HEK293T (cell line): ENCODE measurements around the gene DRD2.

Source experiments
- CTCF ChIA-PET: fragments of 350-600 bp; formaldehyde crosslinking; extraction: SDS; loops from one replicate; lab custom pipeline; 2021; ENCODE audit warnings: antibody characterized with exemption, inconsistent platforms; lab: Yijun Ruan, JAX
- POLR2A ChIA-PET: fragments of 350-600 bp; formaldehyde crosslinking; extraction: SDS; loops from one replicate; lab custom pipeline; 2020; ENCODE audit warnings: antibody characterized with exemption, inconsistent platforms; lab: Yijun Ruan, JAX
- DNase-seq: peaks from one replicate; pipeline ENCODE4 v3.0.0; 2012; ENCODE audit warnings: mixed read lengths; ENCODE audit errors: extremely low spot score
- ARNT ChIP-seq: fragments of 450-650 bp; IDR thresholded peaks from 2 replicates; pipeline ENCODE4 v1.6.1; 2017; ENCODE audit warnings: mild to moderate bottlenecking
- BHLHE40 ChIP-seq: fragments of 450-650 bp; IDR thresholded peaks from 2 replicates; pipeline ENCODE4 v1.6.1; 2016; ENCODE audit warnings: mild to moderate bottlenecking, moderate library complexity, borderline replicate concordance
- CTBP1 ChIP-seq: fragments of 450-650 bp; IDR thresholded peaks from 2 replicates; pipeline ENCODE4 v1.6.1; 2016; ENCODE audit warnings: borderline replicate concordance
- ELF4 ChIP-seq: fragments of 450-650 bp; IDR thresholded peaks from 2 replicates; pipeline ENCODE4 v1.6.1; 2017; ENCODE audit warnings: antibody characterized with exemption
- FOXA1 ChIP-seq: fragments of 450-650 bp; IDR thresholded peaks from 2 replicates; pipeline ENCODE4 v1.6.1; 2016; ENCODE audit warnings: mild to moderate bottlenecking
- FOXK2 ChIP-seq: fragments of 450-650 bp; IDR thresholded peaks from 2 replicates; pipeline ENCODE4 v1.6.1; 2016; ENCODE audit warnings: mild to moderate bottlenecking
- FOXM1 ChIP-seq: fragments of 450-650 bp; IDR thresholded peaks from 2 replicates; pipeline ENCODE4 v1.6.1; 2017; ENCODE audit warnings: mild to moderate bottlenecking, borderline replicate concordance
- HDGF ChIP-seq: fragments of 450-650 bp; IDR thresholded peaks from 2 replicates; pipeline ENCODE4 v1.6.1; 2017; ENCODE audit warnings: antibody characterized with exemption, borderline replicate concordance
- L3MBTL2 ChIP-seq: fragments of 450-650 bp; conservative IDR thresholded peaks from 2 replicates; pipeline ENCODE4 v1.6.1; 2016; ENCODE audit warnings: mild to moderate bottlenecking
- LEF1 ChIP-seq: fragments of 450-650 bp; IDR thresholded peaks from 2 replicates; pipeline ENCODE4 v1.6.1; 2017; ENCODE audit warnings: mild to moderate bottlenecking, borderline replicate concordance
- NFRKB ChIP-seq: fragments of 450-650 bp; IDR thresholded peaks from 2 replicates; pipeline ENCODE4 v1.6.1; 2016; ENCODE audit warnings: mild to moderate bottlenecking, moderate library complexity
- PKNOX1 ChIP-seq: fragments of 450-650 bp; IDR thresholded peaks from 2 replicates; pipeline ENCODE4 v1.6.1; 2016
- SP1 ChIP-seq: fragments of 450-650 bp; IDR thresholded peaks from 2 replicates; pipeline ENCODE4 v1.6.1; 2017
- SUZ12 ChIP-seq: fragments of 450-650 bp; IDR thresholded peaks from 2 replicates; pipeline ENCODE4 v1.6.1; 2016; ENCODE audit warnings: mild to moderate bottlenecking
- TARDBP ChIP-seq: fragments of 450-650 bp; IDR thresholded peaks from 2 replicates; pipeline ENCODE4 v1.6.1; 2016
- ZNF384 ChIP-seq: fragments of 450-650 bp; IDR thresholded peaks from 2 replicates; pipeline ENCODE4 v1.6.1; 2016

DRD2 gene

GRCh38 chr11:113397212-113397611 lies 78.0 kb downstream of the DRD2 start:
- ChIA-PET CTCF (no interaction called here), POLR2A (no interaction called here)
- DNase-seq: no peak
- TF ChIP-seq ARNT (no peak), CTBP1 (no peak), ELF4 (no peak), ZNF384 (no peak), FOXA1 (no peak), HDGF (no peak), TARDBP (no peak), BHLHE40 (no peak), PKNOX1 (no peak), FOXK2 (no peak), FOXM1 (no peak), LEF1 (no peak), NFRKB (no peak), SUZ12 (no peak), SP1 (no peak), L3MBTL2 (no peak)

- TF ChIP-seq FOXK2 (no peak), CTBP1 (no peak), HDGF (no peak), FOXA1 (no peak), FOXM1 (no peak), ZNF384 (no peak), BHLHE40 (no peak), TARDBP (no peak), L3MBTL2 (no peak), ARNT (no peak), PKNOX1 (no peak), NFRKB (no peak), ELF4 (no peak), SUZ12 (no peak), LEF1 (no peak), SP1 (no peak)
- CTCF ChIA-PET: no interaction called here
- POLR2A ChIA-PET: no interaction called here
- no peak for DNase-seq
Measured at GRCh38 chr11:113396690-113397089, 78.5 kb downstream of the DRD2 start.

- CTCF ChIA-PET: no interaction called here
Measured at GRCh38 chr11:113395782-113396336, 79.3 kb downstream of the DRD2 start.

GRCh38 chr11:113394919-113395318 lies 80.3 kb downstream of the DRD2 start:
- CTCF ChIA-PET: interaction anchor here (0.6 kb wide), 1 partner anchor 868 kb away, joined by 3 read pairs; no protein-coding TSS in a partner anchor

More at GRCh38 chr11:113395782-113396336, 79.3 kb downstream of the DRD2 start:
- TF ChIP-seq PKNOX1 (no peak), FOXM1 (no peak), BHLHE40 (no peak), LEF1 (no peak), SP1 (no peak), NFRKB (no peak), SUZ12 (no peak), FOXK2 (no peak), TARDBP (no peak), CTBP1 (no peak), L3MBTL2 (no peak), ELF4 (no peak), ARNT (no peak), ZNF384 (no peak), FOXA1 (no peak)
- no peak for DNase-seq
- POLR2A ChIA-PET: no interaction called here

GRCh38 chr11:113393501-113393985 lies 81.7 kb downstream of the DRD2 start:
- ChIA-PET CTCF (no interaction called here), POLR2A (no interaction called here)
- no peak for DNase-seq
- TF ChIP-seq FOXK2 (no peak), LEF1 (no peak), ZNF384 (no peak), FOXA1 (no peak), HDGF (no peak), NFRKB (no peak), PKNOX1 (no peak), TARDBP (no peak), CTBP1 (no peak), L3MBTL2 (no peak), FOXM1 (no peak), ELF4 (no peak), SUZ12 (no peak), BHLHE40 (no peak), ARNT (no peak), SP1 (no peak)

More at GRCh38 chr11:113394919-113395318, 80.3 kb downstream of the DRD2 start:
- no peak for DNase-seq
- POLR2A ChIA-PET: no interaction called here
- TF ChIP-seq SP1 (no peak), FOXM1 (no peak), PKNOX1 (no peak), FOXK2 (no peak), BHLHE40 (no peak), TARDBP (no peak), CTBP1 (no peak), SUZ12 (no peak), HDGF (no peak), LEF1 (no peak), ELF4 (no peak)
